NCI-H2107 treated with DMSO at 0.1 percent for 48 hours (cell line): ENCODE results near the gene NTMT2.
A peak's percentile ranks its signal among the peaks of the same experiment; 100 is the strongest.
"Not testable (repeated sequence)": the region's sequence is repeated elsewhere in the genome, so short reads cannot be mapped to it uniquely, and the experiment has no call there.

Experiments
- DNase-seq: peaks from one replicate; lab custom pipeline; 2025; ENCODE audit not compliant: unreplicated experiment; lab: John Stamatoyannopoulos, UW

Gene NTMT2

DNA sequence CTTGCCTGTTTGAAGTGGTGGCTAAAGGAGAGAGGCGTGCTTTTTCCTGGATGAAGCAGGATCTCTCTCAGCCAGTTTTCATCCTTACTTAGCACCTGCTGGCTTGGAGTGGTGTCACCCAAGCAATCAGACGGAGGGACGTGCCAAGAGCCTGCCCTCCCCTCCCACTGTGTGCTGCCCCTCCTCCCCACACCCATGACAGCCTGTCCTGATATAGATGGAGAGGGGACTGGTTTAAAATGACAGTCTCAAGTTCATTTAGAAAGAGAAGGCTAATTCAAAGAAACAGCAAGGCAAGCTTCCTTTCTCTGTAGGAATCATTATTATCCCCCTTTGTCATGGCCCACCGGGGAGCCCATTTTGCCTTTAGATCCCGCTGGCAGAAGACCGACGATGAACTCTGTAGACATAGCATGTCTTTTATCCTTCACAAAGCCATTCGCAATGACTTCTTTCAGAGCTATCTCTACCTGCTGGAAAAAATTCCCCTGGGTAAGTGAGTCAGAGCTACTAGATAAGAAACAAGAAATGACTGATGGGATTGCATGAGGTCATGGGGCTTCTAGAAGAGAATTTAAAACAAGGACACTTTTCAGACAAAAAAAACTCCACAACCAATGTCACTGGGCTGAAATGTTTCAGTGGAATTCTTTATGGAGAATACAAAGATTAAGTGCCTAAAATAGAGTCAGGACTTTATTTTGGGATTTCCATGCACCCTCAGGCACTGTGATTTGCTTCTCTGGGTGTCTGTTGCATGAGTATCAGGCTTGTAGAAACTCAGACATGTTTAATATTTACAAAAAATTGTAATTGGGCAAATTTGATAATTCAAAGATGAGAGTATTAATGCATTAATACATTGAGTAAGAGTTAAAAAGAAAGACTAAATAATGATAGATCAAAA lies at the start of gene NTMT2:
Gene NTMT2 (plus strand): TSS at position 190 of the 907 bp plus-strand sequence. CDS start 149 bp downstream, at position 339.
- peak; percentile 96 for DNase-seq

- no peak for DNase-seq
These were observed 49.6 kb upstream of the NTMT2 start for GRCh38 chr1:170095976-170096748.

DNA sequence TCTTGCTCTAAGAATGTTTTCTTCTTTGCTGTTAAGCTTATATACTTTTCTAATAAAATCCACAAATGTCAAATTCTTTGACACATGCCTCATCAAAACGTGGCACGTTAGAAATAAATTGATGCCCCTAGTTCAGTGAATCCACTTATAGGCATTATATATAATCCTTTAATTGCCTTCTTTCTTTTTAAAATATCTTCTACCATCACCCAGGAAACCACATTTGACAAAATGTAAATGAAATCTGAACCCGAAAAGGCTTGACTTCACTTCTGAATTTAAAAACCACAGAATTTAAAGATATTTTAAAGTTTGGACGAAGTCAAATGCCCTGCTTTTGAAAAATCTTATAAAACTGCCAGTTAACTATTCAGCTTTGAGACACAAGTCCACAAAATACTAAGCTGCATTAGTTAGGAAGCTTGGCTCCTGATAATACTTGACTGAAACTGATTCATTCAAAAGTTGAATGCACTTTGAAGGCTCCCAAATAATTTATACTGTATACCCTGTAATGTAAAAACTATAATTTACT lies 48.9 kb upstream of the NTMT2 start:
- DNase-seq, result no peak

- DNase-seq, result no peak
These were observed 48.3 kb upstream of the NTMT2 start for GRCh38 chr1:170097449-170097948.

- not testable (repeated sequence) for DNase-seq
These were observed 32.6 kb upstream of the NTMT2 start for GRCh38 chr1:170113140-170113539.

GRCh38 chr1:170114906-170115305 lies 30.9 kb upstream of the NTMT2 start:
- no peak for DNase-seq

DNA sequence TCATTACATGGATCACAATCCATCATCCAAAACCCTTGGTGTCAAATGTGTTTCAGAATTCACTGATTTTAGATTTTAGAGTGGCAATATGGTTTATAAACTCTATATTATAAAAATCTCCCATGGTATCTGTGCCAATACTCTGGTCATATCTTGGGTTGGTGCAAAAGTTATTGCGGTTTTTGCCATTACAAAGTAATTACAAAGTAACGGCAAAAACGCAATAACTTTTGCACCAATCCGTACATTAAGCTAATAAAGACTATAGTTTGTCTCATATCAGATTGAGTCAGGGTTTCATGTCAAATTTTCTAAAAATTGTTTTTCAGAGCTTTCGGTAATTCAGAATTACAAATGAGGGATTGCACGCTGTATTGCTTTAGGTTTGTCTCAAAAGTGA lies 23.4 kb upstream of the NTMT2 start:
- no peak for DNase-seq

- DNase-seq, result no peak
These were observed 20.5 kb upstream of the NTMT2 start for GRCh38 chr1:170125269-170125668.

DNA sequence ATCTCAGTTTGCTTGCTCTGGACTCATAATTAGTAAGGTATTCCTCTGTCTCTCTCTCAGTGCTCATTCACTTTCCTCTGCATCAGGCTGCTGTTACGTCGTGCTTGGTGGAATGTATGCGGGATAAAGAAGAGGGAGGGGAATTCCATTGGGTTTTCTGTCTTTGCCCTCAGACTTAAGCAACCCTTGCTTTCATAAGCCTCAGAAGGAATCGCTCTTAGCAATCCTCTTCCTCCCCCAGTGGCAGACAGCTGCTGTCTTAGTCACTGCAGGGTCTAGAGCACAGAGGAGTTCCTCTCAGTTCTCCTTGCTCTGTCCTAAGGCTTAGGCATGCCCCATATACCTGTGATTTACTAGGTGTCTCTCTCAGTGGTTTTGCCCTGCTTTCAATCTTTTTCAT lies 19.1 kb upstream of the NTMT2 start:
- no peak for DNase-seq

GRCh38 chr1:170131450-170131849 lies 14.3 kb upstream of the NTMT2 start:
- no peak for DNase-seq

DNA sequence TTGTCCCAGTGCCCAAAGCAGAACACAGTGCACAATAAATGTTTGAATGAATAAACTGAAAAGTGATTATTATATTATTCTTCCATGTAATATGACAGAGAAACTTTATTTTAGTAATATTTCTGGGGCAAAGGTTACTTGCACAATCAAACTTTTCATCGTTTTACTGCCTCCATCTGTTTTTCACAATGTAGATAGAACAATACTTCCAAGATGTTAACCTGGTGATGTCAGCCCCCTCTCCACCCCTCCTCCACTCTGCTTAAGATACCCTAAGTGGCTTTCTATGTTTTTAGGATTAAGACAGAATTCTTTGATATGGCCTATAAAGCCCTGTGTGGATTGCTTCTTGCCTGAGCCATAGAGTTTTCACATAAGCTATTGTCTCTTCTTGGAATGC lies 13.8 kb upstream of the NTMT2 start:
- no peak for DNase-seq

GRCh38 chr1:170133766-170134495 lies 11.8 kb upstream of the NTMT2 start:
- DNase-seq, result no peak

DNA sequence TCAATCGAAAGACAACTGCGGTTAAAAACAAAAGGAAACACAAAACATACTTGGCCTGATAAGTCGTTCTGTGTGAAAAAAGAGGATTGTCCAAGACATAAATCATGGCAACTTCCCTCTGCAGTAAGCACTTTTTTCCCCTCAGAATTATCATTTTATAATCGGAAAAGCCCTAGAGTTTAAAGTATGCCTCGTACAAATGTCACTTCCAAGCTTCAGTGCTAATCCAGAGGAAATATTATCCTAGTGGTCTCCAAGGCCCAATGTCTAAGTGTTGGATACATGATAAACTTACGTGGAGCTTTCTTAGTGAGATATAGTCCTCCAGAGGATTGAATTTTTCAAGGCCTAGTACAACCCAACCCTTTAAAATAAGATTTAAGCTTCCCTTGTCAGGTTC lies 11.2 kb upstream of the NTMT2 start:
- DNase-seq, result no peak

GRCh38 chr1:170140371-170140770 lies 5.4 kb upstream of the NTMT2 start:
- no peak for DNase-seq

DNA sequence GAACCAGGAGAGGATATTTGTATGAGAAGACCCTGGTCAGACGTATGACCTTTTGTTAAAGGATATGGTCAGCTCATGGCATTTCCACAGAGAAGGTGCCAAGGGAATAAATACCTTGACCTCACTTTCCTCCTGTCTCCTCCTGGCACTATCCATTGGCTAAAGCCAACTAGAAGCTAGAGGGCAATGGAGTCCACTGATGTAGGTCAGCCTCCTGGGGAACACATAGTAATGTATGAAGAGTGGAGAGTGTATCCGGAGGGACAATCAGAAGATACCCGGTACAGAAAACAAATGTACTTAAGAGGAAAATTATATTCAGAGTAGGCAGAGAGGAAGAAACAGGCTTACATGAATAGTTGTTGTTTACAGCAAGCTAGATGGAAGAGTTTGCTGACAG lies 698 bp upstream of the NTMT2 start:
- no peak for DNase-seq

- DNase-seq, result peak; percentile 80
These were observed 1.0 kb downstream of the NTMT2 start for GRCh38 chr1:170146720-170147263.

DNA sequence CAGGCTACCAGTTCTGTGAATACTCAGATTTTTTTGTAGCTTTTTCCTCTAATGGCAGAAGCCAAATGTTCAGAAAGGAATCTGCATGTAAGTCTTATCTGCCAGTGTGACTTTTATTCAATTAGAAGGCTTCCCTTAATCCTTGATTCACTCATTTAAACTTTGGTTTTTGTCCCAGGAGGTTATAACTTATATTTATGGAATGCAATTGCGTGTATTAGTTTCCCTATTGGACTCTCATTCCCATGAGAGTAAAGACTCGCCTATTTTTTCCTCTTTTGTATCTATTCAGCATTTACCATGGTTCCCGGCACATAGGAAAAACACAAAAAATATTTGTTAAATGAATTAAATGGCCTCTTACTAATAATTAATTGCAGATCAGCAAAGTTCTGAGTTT lies 3.5 kb downstream of the NTMT2 start:
- no peak for DNase-seq

DNA sequence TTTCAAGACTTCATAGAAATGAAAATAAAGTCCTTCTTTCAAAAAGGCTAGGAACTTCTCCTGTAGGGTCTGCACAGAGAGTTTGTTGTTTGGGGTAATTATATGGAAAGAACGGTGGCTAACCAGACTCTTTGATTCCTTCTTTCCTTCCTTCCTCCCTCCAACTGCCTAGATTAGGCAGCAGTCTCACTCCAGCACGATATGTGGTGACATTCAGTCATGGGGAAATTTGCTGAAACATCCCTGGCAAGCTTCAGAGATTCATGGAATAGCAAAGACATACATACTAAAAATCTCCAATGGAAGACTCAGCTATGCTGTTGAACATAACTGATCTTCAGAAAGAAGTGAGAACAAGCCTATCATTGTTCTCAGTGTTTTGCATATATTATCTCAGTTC lies 4.3 kb downstream of the NTMT2 start:
- DNase-seq, result no peak

GRCh38 chr1:170150921-170151320 lies 5.2 kb downstream of the NTMT2 start:
- DNase-seq, result peak; percentile 27

- no peak for DNase-seq
These were observed 7.7 kb downstream of the NTMT2 start for GRCh38 chr1:170153417-170153816.

- DNase-seq, result no peak
These were observed 9.3 kb downstream of the NTMT2 start for GRCh38 chr1:170155055-170155454.
